ENCODE measurements around the gene PIGH.

The PIGH gene

DNA sequence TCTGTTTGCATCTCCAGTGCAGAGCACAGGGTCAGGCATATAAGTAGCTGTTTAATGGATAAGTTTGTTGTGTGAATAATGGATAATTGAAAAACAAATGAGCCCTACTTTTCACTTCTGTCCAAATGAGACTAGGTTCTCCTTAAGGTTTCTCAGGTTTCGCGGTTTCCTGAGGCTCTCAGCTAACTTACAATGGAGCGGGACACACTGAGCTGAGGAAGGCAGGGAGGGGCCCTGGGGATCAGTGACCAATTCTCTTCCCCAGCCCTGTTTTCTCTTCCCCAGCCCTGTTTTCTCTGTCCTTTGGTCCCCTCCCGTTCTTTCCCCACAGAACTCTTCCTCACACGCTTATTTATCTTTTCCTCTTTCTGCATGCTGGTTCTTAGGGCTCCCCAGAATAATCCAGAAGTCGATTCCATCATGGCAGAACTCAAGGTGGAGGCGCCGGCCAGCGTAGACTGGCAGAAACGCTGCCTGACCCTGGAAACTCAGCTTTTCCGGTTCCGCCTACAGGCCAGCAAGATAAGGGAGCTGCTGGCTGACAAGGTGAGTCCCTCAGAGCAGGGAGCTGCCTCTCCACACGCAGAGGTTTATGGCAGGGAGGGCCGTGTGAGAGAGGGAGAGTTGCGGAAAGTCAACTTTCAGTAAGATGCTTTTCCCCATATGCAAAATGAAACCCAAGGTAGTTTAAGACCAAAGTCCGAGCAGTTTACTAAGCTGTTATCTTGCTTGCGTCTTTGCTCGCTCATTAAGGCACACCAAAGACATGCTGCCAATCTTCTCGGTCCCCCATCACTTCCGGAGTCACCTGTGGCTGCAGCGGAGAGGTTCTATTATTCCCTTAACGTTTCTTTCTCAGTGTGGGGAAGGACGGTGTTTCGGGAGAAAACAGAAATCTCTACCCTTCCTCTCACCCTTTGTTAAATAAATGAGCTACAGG, 58.4 kb downstream of the PIGH start:
- no peak overlapping the region for H3K4me3 ChIP-seq (ENCODE audit: low read depth, low read length)
- POLR2A ChIA-PET, result no interaction called here
- no peak for DNase-seq (ENCODE audit: low read depth, low spot score)
- TF ChIP-seq, protein P1, sequence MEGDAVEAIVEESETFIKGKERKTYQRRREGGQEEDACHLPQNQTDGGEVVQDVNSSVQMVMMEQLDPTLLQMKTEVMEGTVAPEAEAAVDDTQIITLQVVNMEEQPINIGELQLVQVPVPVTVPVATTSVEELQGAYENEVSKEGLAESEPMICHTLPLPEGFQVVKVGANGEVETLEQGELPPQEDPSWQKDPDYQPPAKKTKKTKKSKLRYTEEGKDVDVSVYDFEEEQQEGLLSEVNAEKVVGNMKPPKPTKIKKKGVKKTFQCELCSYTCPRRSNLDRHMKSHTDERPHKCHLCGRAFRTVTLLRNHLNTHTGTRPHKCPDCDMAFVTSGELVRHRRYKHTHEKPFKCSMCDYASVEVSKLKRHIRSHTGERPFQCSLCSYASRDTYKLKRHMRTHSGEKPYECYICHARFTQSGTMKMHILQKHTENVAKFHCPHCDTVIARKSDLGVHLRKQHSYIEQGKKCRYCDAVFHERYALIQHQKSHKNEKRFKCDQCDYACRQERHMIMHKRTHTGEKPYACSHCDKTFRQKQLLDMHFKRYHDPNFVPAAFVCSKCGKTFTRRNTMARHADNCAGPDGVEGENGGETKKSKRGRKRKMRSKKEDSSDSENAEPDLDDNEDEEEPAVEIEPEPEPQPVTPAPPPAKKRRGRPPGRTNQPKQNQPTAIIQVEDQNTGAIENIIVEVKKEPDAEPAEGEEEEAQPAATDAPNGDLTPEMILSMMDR (IDR thresholded peaks at IDR 0.05; ENCODE audit: insufficient read depth, low read length, missing control alignments), result no peak
- CTCF ChIA-PET, result interaction anchor here (0.6 to 3.7 kb wide), 5 partner anchors 15 to 163 kb away, joined by 3 to 30 read pairs (median 3); no protein-coding TSS in a partner anchor
